ENCODE results near the gene KRT26. TPM values are rescaled to one million over a fixed set of nuclear protein-coding genes. Genes with fewer than 3 reads are reported as not detected.

The KRT26 gene
- total and polyA plus RNA-seq, 10 donors, result not detected

DNA sequence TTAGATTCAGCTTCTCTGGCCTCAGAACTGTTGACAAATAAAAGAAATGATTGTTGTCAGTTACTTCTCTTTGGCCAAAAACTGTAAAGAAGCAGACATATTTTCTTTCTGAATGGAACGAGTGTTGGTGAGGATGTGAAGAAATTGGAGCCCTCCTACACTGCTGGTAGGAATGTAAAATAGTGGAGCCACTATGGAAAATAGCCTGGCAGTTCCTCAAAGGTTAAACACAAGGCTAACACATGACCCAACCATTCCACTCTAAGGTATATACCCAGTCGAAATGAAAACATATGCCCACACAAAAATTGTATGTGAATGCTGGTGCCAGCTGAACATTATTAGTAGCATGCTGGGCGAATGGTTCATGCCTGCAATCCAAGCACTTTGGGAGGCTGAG is 54.2 kb downstream of the KRT26 start:
- no peak for DNase-seq
- 66 to 82% (median 72%) methylated on average over 3 of the region's 3 CpGs for WGBS, 5 donors
- Histone ChIP-seq H3K4me1 (no peaks in the 10 kb centered on the region), H3K27me3 (replicated peaks in 1 of 7) (peaks cover 0 to 10% (median 0%) of the 10 kb centered on the region in 7 donors), H3K9me3 (no peaks in the 10 kb centered on the region), H3K27ac (no peak overlapping the region), H3K36me3 (no peaks in the 10 kb centered on the region), H3K4me3 (no peak overlapping the region)
- TF ChIP-seq POLR2A (IDR thresholded peaks at IDR 0.05), result no peak
- no peak for TF ChIP-seq POLR2AphosphoS5 (IDR thresholded peaks at IDR 0.05)
- TF ChIP-seq, protein P1, sequence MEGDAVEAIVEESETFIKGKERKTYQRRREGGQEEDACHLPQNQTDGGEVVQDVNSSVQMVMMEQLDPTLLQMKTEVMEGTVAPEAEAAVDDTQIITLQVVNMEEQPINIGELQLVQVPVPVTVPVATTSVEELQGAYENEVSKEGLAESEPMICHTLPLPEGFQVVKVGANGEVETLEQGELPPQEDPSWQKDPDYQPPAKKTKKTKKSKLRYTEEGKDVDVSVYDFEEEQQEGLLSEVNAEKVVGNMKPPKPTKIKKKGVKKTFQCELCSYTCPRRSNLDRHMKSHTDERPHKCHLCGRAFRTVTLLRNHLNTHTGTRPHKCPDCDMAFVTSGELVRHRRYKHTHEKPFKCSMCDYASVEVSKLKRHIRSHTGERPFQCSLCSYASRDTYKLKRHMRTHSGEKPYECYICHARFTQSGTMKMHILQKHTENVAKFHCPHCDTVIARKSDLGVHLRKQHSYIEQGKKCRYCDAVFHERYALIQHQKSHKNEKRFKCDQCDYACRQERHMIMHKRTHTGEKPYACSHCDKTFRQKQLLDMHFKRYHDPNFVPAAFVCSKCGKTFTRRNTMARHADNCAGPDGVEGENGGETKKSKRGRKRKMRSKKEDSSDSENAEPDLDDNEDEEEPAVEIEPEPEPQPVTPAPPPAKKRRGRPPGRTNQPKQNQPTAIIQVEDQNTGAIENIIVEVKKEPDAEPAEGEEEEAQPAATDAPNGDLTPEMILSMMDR (IDR thresholded peaks at IDR 0.05 in 8 of 11, conservative IDR thresholded peaks at IDR 0.05 in 3 of 11), result no peak
- intact Hi-C loops (cut with DNase I; ENCODE audit: low total_unique reads), result no loop called here

Other genes with a start within 250 kb of the KRT26 start
- 10 to 100 TPM; 31.9 to 77.4 (median 49.9) TPM for gene CCR7, start 206.7 kb downstream of the KRT26 start, total RNA-seq
- 10 to 100 TPM; 29.0 to 79.1 (median 63.5) TPM for gene CCR7, start 206.7 kb downstream of the KRT26 start, polyA plus RNA-seq
- gene SMARCE1, start 124.4 kb downstream of the KRT26 start, total RNA-seq, result 100 to 1,000 TPM in 4 of 7 donors, 10 to 100 TPM in 3; 76.3 to 126 (median 102) TPM
- 10 to 100 TPM; 74.2 to 79.6 (median 79.1) TPM for gene SMARCE1, start 124.4 kb downstream of the KRT26 start, polyA plus RNA-seq
- 10 to 100 TPM in 2 of 7 donors, 1 to 10 TPM in 5; 3.4 to 13.7 (median 5.3) TPM for gene KRT222, start 107.0 kb downstream of the KRT26 start, total RNA-seq
- 1 to 10 TPM; 2.2 to 6.2 (median 3.8) TPM for gene KRT222, start 107.0 kb downstream of the KRT26 start, polyA plus RNA-seq
- gene KRT24, start 68.4 kb downstream of the KRT26 start, total RNA-seq, result not detected
- gene KRT24, start 68.4 kb downstream of the KRT26 start, polyA plus RNA-seq, result under 1 TPM in 1 of 3 donors, not detected in 2; 0.03 TPM
- not detected for gene KRT25, start 16.9 kb downstream of the KRT26 start, total RNA-seq
- gene KRT25, start 16.9 kb downstream of the KRT26 start, polyA plus RNA-seq, result not detected
- gene KRT27, start 10.3 kb upstream of the KRT26 start, total RNA-seq, result not detected
- gene KRT27, start 10.3 kb upstream of the KRT26 start, polyA plus RNA-seq, result under 1 TPM; 0.09 to 0.42 (median 0.12) TPM
- not detected for gene KRT28, start 27.8 kb upstream of the KRT26 start, total RNA-seq
- not detected for gene KRT28, start 27.8 kb upstream of the KRT26 start, polyA plus RNA-seq
- 10 to 100 TPM in 4 of 7 donors, 1 to 10 TPM in 3; 4.3 to 39.0 (median 25.9) TPM for gene KRT10, start 50.4 kb upstream of the KRT26 start, total RNA-seq
- gene KRT10, start 50.4 kb upstream of the KRT26 start, polyA plus RNA-seq, result 10 to 100 TPM; 35.3 to 41.8 (median 41.3) TPM
- gene KRT12, start 95.0 kb upstream of the KRT26 start, total RNA-seq, result not detected
- not detected for gene KRT12, start 95.0 kb upstream of the KRT26 start, polyA plus RNA-seq
- not detected for gene KRT20, start 113.0 kb upstream of the KRT26 start, total RNA-seq
- gene KRT20, start 113.0 kb upstream of the KRT26 start, polyA plus RNA-seq, result under 1 TPM in 2 of 3 donors, not detected in 1; 0.07 to 0.45 TPM
- 10 to 100 TPM in 1 of 7 donors, 1 to 10 TPM in 6; 1.5 to 21.7 (median 6.3) TPM for gene KRT23, start 165.4 kb upstream of the KRT26 start, total RNA-seq
- 1 to 10 TPM in 1 of 3 donors, under 1 TPM in 2; 0.03 to 1.2 (median 0.70) TPM for gene KRT23, start 165.4 kb upstream of the KRT26 start, polyA plus RNA-seq
- not detected for gene KRT39, start 194.7 kb upstream of the KRT26 start, total RNA-seq
- gene KRT39, start 194.7 kb upstream of the KRT26 start, polyA plus RNA-seq, result not detected
- not detected for gene KRT40, start 212.1 kb upstream of the KRT26 start, total RNA-seq
- not detected for gene KRT40, start 212.1 kb upstream of the KRT26 start, polyA plus RNA-seq
- gene KRTAP3-3, start 222.0 kb upstream of the KRT26 start, total RNA-seq, result not detected
- gene KRTAP3-3, start 222.0 kb upstream of the KRT26 start, polyA plus RNA-seq, result not detected
- not detected for gene KRTAP3-2, start 227.7 kb upstream of the KRT26 start, total RNA-seq
- gene KRTAP3-2, start 227.7 kb upstream of the KRT26 start, polyA plus RNA-seq, result not detected
- not detected for gene KRTAP3-1, start 236.9 kb upstream of the KRT26 start, total RNA-seq
- gene KRTAP3-1, start 236.9 kb upstream of the KRT26 start, polyA plus RNA-seq, result not detected

All from spleen (tissue), 11 donors.